GM21786 (cell line): Measurements from ENCODE around the gene CRMP1.
"Not testable (repeated sequence)": the region's sequence is repeated elsewhere in the genome, so short reads cannot be mapped to it uniquely, and the experiment has no call there.

Experiments used
- ATAC-seq: cut with Tn5 transposase; IDR thresholded peaks from one replicate; pipeline ENCODE4 v1.9.1; 2021; ENCODE audit not compliant: unreplicated experiment

Gene CRMP1

DNA sequence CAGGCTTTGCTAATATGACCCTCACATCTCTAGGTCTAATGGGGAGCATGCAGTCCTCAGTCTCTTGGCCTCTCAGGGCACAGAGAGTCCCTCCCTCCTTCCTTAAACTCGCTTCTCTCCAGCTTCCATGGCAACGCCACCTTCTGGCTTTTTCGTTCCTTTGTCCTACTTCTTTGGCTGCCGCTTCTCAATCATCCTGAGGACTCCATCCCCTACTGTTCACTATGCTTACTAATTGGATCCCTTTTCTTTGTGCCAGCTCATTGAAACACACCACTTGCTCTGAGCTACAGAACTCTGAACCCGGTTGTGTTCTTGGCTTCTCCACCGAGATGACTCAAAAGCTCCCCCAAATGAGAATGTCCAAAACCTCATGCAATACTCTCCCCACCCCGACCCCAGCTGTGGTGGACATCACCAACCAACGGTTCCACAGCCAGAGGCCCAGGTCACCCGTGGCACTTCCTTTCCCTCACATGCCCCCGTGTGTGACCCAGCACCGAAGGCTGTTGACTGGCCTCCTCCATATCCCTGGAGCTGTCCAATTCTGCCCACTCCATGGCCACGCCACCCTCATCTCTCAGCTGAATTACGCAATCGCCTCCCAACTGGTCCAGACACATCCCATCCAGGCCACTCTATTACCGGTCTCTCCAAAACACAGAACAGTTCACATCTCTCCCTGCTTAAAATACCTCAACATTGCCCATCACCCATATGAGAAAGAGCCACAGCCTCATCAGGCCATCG, 34.7 kb downstream of the CRMP1 start:
- no peak for ATAC-seq

DNA sequence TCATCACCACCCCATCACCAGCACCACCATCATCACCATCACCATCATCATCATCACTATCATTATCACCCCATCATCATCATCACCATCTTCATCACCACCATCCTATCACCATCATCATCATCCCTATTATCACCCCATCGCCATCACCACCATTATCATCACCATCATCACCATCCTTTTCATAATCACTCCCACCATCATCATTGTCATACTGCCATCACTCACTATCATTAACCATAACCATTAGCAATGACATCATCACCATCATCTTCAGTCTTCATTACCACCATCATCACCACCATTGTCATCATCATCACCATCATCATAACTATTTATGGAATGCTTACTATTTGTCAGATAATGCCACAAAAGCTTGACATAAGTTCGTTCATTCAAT, 35.7 kb downstream of the CRMP1 start:
- no peak for ATAC-seq

DNA sequence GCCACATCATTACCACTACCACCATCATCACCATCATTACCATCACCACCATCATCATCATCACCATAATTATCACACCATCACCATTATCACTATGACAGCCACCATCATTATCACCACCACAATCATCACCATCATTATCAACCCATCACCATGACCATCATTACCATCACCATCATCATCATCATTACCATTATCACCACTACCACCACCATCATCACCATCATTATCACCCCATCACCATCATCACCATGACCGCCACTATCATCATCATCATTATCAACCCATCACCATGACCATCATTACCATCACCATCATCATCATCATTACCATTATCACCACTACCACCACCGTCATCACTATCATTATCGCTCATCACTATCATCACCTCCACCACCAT, 36.5 kb downstream of the CRMP1 start:
- ATAC-seq, result not testable (repeated sequence)

DNA sequence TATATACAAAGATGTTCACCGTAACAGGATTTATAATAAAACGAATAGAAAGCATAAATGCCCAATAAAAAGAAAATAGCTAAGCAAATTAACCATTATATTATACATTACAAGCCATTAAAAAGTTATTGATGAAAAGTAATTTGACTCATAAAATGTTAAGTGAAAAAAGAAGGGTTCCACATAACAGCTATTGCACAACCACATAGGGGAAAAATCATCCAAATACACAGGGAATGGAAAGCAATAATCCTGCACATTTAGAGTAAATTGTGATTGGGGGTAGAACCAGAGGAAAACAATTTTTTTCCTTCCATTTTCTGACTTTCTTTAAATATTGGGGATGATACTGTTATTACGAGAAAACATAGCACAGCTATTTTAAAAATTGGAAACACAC, 38.0 kb downstream of the CRMP1 start:
- ATAC-seq, result no peak

DNA sequence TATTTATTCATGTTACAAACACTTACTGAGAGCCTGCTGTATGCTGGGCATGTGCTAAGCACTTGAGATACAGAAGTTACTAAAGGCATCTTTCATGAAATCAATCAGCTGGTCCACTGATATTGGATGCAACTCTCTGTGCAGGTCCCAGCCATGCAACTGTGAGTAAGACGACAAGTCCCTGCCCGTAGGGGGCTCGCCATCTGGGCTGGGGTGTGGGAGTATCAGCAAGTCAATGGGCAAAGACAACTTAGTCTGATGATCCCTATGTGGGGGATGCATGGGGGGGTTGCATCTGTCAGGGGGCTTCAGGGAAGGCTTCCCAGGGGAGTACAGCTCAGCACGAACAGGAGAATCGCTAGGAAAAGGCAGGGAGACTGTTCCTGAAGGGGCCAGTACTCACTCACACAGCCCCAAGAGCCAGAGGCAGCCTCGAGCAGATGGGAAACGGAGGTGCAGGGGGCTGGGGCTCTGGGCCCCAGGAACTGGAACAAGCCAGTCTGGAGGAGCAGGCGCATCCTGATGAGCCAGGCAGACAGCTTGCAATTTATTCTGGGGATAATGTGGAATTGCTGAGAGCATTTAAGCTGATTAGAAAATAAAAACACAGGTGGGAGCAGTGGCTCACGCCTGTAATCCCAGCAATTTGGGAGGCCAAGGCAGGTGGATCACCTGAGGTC, 40.2 kb downstream of the CRMP1 start:
- no peak for ATAC-seq

DNA sequence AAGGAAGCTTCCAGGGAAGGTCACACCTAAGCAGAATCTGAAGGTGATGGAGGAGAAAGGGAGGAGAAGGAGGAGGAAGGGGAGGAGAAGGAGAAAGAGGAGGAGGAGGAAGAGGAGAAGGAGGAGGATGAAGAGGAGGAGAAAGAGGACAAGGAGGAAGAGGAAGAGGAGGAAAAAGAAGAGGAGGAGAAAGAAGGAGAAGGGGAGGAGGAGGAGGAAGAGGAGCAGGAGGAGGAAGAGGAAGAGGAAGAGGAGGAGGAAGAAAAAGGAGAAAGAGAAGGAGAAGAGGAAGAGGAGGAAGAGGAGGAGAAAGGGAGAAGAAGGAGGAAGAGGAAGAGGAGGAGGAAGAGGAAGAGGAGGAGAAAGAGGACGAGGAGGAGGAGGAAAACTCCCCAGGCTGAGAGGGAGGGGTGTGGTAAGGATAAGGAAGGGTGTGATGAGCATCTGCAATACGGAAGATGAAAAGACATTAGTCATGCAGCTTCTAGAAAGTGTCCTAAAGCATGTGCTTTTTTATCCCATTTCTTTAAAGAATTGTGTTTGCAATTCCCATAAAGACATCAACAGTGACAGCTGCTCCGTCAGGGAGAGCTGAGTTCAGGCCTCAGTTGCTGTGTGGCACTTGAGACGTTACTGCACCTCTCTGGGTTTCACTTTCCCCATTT, 41.1 kb downstream of the CRMP1 start:
- no peak for ATAC-seq

DNA sequence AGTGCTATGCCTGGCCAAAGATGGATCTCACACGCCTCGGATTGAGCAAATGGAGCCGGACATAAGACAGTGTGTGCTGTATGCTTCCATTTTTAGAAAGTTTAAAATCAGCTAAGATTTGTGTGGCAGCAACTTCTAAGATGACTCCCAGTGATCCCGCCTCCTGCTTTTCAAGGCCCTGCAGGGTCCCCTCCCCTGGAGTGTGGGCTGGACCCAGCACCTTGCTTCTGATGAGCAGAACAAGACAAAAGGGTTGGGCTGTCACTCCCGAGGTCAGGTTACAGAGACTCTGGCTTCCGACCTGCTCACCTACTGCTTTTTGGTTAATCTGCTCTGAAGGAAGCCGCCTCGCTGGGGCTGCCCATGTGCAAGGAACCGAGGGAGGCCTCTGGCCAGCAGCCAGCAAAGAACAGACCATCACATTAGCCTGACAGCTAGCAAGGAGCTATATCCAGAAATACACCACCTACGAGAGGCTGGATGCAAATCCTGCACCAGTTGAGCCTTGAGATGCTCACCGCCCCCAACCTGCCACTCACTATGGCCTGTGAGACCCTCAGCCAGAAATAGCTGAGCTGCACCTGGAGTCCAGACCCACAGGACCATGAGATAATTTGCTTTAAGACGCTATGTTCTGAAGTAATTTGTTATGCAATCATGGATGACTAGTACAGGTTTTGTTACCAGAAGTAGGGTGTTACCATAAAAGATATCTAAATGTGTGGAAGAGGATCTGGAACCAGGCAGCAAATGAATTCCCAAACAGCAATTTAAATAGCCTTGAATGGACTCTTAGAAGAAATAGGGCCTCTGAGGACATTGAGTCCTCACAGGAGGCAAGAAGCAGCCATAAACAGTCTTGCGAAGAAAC, 47.6 kb downstream of the CRMP1 start:
- ATAC-seq, result no peak

DNA sequence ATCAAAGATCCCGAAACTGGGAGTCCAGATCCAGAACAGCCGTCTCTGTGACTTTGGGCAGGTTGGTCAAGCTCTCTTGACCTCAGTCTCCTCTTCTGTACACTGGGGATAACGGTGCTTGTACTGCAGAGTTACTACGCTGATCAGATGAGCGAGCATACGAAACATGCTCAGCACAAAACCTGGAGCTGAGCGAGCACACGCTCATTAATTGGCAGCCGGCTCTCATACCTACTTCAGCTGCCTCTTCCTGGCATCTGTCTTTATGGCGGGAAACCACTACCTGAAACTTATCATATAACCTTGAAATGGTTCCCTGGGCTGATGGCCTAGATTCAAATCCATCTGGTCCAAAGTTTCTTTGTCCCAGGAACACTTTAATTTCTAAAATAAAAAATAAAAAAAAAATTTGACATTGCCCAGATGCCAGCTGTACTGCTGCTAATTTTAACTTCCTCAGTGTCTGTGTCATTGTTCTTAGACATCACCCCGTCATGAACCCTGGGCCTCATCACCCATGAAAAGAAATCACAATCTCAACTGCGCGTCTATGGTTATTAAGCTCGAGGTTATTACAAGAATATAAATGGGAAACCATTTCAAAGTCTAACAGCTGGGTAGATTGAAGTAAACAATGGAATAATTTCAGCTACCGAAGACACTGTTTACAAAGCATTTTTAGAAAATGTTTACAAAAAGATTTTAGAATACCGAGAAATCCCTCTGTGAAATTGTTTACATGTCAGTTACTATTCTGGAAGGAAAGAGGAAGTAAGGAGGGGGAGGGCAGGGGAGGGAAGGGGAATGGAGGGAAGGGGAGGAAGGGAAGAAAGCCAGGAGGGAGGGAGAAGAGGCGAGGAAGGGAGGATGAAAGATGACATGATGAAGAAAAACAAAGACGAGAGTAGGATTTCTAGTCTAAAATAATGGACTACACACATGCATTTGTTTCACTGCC, 49.0 kb downstream of the CRMP1 start:
- no peak for ATAC-seq

DNA sequence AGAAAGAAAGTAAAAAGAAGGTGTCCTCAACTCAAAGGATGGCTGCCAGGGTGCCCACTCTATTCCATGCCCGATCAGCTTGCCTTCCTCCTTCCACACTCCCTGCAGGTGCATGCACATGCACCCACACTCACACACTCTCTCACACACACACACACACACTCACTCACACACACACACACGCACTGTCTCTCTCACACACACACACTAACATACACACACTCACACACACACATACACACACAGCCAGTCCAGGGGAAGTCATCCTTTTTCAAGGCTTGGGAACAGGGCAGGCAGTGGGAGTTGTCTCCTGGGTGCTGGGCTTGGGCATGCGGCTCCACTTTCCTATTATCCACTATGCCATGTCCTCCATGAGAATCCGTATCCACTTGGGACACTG, 50.4 kb downstream of the CRMP1 start:
- no peak for ATAC-seq

DNA sequence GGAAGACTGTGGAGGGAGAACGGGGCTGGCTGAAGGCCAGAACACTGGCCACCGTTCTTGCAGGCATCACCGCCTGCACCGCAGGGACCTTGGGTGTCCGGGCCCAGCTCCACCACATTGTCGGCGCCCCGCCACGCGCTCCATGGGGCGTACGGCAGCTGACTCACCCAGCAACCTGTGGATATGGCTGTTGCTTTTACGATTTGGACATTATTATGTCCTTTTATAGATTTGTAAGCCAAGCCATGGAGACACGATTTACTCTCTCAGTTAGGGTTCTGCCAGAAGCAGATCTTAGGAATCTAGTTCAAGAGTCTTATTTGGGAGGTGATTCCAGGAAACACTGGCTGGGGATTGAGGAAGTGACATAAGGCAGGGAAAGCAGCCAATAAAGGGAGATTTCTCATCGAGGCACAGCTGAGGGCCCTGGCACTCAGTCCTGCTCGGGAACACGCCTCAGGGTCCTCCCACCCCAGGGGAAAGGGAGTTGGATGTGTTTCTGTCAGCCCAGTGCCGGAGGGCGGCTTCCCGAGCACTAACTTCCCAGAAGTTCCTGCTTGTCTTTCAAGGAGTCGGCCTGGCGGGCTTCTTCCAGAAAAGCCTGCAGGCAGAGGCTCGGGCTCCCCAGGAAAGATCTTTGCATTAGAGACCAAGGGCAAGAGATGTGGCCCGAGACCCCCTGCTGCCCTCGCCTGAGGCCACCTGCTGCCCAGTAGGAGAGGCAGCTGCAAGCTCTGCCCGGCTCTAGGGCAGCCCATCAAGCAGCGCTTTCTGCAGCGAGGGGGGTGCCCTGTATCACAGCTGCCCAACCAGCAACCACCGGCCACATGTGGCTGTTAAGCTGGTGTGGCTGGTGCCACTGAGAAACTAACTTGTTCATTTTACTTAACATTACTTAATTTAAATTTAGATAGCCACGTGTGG, 52.9 kb downstream of the CRMP1 start:
- no peak for ATAC-seq

DNA sequence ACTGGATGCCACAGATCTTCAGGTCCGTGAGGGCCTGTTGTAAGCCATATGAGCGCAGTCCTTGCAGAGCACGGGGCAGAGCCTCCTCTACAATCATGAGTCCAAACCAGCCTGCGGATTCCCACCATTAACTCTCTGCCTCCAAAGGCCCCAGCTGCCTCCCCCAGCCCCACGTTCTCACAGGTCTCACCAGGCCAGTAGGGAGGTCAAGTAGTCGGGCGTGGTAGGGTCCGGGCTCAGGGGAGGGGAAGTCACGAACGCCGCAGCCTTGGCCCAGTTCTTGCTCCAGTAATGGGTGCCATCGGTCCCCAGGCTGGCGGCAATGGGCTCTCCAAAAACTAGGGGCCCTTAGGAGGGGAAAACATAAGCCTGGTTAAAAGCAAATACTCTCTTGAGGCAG, 53.6 kb downstream of the CRMP1 start:
- no peak for ATAC-seq

DNA sequence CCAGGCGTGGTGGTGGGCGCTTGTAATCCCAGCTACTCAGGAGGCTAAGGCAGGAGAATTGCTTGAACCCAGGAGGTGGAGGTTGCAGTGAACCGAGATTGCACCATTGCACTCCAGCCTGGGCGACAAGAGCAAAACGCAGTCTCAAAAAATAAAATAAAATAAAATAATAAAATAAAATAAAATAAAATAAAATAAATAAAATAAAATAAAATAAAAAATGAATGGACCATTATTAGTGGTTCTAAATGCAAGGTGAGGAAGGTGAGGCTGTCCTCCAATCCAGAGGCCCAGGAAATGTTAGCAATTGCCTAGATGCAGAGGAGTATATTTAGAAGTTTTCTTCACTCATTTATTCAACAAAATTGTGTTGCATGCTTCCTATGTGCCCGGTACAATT, 55.4 kb downstream of the CRMP1 start:
- not testable (repeated sequence) for ATAC-seq

DNA sequence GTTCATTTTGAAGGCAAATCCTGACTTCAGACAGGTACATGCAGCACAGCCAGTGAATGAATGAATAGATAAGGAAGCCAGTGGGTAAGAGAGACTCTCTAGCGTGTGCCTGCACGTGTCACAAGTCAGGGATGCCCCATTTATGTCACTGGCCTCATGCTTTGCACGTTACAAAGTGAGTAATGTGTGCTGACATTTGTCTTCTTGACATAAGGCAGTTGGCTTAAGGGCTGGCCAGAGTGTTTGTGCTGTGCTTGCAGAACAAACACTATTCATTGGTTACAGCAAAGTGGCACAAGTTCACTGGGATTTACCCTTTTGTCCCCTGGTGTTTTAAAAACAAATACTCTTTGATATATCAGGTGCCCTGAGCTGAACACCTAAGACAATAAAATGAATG, 55.9 kb downstream of the CRMP1 start:
- no peak for ATAC-seq

DNA sequence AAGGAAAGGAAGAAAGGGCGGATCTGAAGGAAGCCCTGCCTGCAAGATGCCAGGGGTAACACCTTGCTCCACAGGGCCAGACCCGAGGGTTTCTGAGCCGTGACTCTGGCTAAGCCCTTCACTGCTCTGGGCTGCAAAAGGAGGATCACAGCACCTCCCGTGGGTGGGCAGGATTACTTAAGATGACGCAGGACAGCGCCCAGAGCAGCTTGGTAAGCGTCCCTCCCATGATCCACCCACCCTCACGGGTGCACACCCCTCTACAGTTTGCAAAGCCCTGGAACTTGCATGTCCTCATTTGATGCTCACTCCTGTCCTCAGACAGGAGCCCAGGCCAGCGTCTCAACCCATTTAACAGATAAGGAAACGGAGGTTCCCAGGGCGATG, 64.9 kb downstream of the CRMP1 start:
- ATAC-seq, result no peak

DNA sequence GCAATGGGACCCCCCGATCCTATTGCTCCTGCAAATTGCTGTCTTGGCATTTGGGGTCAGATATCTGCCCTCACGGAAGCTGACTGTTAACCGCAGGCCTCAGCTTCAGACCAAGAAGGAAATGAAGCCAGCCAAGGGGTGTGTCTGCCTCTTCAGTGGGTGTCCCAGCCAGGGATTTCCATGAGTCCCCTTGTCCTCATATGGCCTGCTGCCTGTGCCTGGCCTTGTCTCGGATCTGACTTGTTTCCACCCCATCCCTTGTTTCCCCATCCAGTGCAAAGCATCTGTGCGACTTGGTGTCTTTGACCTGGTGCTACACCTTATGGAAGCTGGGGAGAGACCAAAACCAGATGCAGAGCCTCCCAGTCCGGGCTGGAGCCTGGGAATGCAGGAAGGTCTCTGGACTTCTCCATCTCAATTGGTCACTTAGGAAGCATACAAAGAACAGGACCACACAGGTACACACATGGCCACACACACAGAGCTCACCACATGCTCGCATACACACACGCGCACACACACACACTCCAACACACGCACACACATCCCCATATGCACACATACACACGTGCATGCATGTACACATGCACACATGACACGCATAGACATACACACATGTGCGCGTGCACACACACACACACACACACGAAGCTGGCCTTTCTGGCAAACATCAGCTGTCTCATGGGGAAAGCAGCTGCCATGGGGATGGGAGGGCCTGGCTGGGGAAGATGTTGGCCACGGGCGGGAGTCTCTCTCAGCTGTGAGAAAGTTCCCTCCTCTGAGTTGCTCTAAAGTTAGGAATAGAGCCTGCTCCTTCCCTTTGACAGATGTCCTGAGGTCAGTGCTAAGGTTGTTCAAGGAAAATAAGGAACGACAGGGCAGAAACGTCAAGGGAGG, 65.5 kb downstream of the CRMP1 start:
- no peak for ATAC-seq

DNA sequence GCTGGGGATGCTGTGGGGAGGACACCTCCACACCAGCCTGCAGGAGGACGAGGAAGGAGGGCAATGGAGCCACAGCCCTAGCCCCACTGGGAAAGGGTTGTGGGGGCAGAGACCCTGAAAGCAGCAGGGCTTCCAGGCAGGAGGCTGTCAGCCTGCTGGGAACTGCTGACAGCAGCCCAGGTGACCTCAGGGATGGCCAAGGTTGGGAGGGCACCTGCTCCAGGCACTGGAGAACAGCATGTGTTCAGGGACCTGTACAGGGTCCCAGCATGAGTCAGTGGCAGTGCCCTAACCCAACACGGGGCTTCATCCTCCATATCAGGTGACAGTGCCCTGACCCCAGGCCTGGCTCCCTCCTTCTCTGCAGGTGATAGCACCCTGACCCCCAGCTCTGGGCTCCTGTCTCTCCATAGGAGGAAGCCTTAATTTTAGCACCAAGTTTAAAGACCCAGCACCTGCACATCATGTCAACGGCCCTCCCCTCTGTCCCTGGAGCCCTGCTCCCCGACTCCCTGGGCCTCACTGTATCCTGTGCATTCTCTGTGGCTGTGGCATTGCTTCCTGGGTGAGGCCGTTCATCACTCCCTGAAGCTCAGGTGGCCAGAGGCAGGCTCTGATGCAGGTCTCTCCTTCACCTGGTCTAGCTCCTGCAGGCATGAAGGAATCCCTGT, 66.3 kb downstream of the CRMP1 start:
- ATAC-seq, result no peak

DNA sequence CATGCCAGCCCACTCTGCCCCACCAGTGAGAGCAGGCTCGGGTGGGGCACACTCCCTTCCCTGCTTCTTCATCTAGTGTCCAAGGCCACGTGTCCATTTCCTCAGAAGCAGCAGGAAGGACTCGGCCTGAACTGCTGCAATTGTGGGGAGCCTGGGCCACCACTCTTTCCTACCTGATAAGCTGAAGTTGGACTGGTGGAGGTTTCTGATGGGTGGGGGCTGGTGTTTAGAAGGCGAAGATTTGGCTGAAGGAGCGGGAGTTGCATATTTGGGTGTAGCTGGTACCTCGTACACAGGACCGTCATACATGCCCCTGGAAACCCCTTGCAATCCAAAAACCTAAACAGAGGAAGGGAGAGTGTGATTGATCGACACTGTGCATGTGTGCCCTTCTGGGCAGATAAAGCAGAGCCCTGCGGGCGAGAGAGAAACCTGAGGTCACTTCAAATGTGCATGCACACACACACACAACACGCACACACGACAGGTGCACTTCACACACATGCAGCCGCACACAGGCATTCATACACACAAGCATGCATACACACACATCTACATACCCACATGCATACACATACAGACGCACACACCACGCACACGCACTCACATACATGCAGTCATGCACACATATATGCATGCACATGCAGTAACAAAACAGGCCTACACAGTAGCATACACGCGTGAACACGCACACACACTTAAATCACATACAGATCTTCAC, 67.4 kb downstream of the CRMP1 start:
- ATAC-seq, result no peak
